ENCODE results near the gene DTX2.

DNA sequence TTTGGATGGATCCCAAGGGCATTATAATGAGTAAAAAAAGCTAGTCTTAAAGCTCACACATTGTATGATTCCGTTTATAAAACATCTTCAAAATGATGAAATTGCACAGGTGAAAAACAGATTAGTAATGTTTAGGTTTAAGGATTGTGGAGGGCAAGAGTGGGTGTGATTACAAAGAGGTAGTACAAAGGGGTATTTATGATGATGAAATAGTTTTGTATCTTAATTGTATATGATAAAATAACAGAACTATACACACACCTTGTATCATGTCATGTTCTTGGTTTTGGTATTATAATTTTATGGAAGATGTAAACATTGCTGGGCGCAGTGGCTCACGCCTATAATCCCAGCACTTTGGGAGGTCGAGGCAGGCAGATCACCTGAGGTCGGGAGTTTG, 49.3 kb upstream of the DTX2 start:
- TF ChIP-seq, protein P1, sequence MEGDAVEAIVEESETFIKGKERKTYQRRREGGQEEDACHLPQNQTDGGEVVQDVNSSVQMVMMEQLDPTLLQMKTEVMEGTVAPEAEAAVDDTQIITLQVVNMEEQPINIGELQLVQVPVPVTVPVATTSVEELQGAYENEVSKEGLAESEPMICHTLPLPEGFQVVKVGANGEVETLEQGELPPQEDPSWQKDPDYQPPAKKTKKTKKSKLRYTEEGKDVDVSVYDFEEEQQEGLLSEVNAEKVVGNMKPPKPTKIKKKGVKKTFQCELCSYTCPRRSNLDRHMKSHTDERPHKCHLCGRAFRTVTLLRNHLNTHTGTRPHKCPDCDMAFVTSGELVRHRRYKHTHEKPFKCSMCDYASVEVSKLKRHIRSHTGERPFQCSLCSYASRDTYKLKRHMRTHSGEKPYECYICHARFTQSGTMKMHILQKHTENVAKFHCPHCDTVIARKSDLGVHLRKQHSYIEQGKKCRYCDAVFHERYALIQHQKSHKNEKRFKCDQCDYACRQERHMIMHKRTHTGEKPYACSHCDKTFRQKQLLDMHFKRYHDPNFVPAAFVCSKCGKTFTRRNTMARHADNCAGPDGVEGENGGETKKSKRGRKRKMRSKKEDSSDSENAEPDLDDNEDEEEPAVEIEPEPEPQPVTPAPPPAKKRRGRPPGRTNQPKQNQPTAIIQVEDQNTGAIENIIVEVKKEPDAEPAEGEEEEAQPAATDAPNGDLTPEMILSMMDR (IDR thresholded peaks at IDR 0.05 in 4 of 5, conservative IDR thresholded peaks at IDR 0.05 in 1 of 5), result no peak
- no peak for TF ChIP-seq POLR2A (IDR thresholded peaks at IDR 0.05)
